CD4-positive, CD25-positive, alpha-beta regulatory T cell (primary cell): Measurements from ENCODE around the gene TFAP2E. TPM values are rescaled to one million over a fixed set of nuclear protein-coding genes. Genes with fewer than 3 reads are reported as not detected.
A peak's percentile ranks its signal among the peaks of the same experiment; 100 is the strongest.

ENCODE experiments used
- ATAC-seq, 2 donors: fragments of 150-1000 bp; cut with Tn5 transposase; one replicate each; pipeline ENCODE4 v1.10.0; 2021; ENCODE audit warnings: low read depth in 2 of 2, moderate number of reproducible peaks in 2 of 2, moderate library complexity in 1 of 2
- DNase-seq, 3 donors: peaks; one replicate each; pipeline versions ENCODE4 v3.0.0 to v3.0.0-alpha.2; 2012 to 2022; ENCODE audit warnings: mixed read lengths in 1 of 3
- H3K27ac ChIP-seq: one replicate; pipeline ENCODE4 v1.7.0; 2013; ENCODE audit warnings: mild to moderate bottlenecking, low read length; ENCODE audit not compliant: insufficient read depth, poor library complexity, severe bottlenecking
- H3K27me3 ChIP-seq: one replicate; pipeline ENCODE4 v1.7.0; 2013; ENCODE audit warnings: low read length; ENCODE audit not compliant: control insufficient read depth, insufficient read depth
- H3K36me3 ChIP-seq: one replicate; pipeline ENCODE4 v1.7.0; 2013; ENCODE audit warnings: mild to moderate bottlenecking, low read length, moderate library complexity; ENCODE audit not compliant: control insufficient read depth, insufficient read depth
- H3K4me1 ChIP-seq: 2 replicates; pipeline ENCODE4 v1.7.0; 2013; ENCODE audit warnings: mild to moderate bottlenecking, low read length; ENCODE audit not compliant: insufficient read depth, control insufficient read depth, poor library complexity, severe bottlenecking
- H3K4me3 ChIP-seq: one replicate; pipeline ENCODE4 v1.7.0; 2013; ENCODE audit warnings: low read depth, mild to moderate bottlenecking, low read length, moderate library complexity
- H3K9me3 ChIP-seq, 2 experiments: 1 replicate in 1 of 2; 2 replicates in 1 of 2; pipeline ENCODE4 v1.7.0; 2013; ENCODE audit warnings: low read length in 2 of 2, mild to moderate bottlenecking in 1 of 2, moderate library complexity in 1 of 2; ENCODE audit not compliant: control insufficient read depth in 2 of 2
- H3K27ac Mint-ChIP-seq, 3 donors: one replicate each; pipeline ENCODE4 v1.8.0; 2020 to 2022; ENCODE audit warnings: mild to moderate bottlenecking in 3 of 3, mixed read lengths in 3 of 3, moderate library complexity in 2 of 3
- H3K27me3 Mint-ChIP-seq: one replicate; pipeline ENCODE4 v1.8.0; 2022; ENCODE audit warnings: mild to moderate bottlenecking, mixed read lengths
- H3K36me3 Mint-ChIP-seq: one replicate; pipeline ENCODE4 v1.8.0; 2020; ENCODE audit warnings: mixed read lengths
- H3K4me1 Mint-ChIP-seq, 4 donors: one replicate each; pipeline ENCODE4 v1.8.0; 2020 to 2022; ENCODE audit warnings: mixed read lengths in 4 of 4, mild to moderate bottlenecking in 1 of 4
- H3K4me3 Mint-ChIP-seq, 4 donors: one replicate each; pipeline ENCODE4 v1.8.0; 2020 to 2022; ENCODE audit warnings: mild to moderate bottlenecking in 4 of 4, mixed read lengths in 4 of 4, moderate library complexity in 3 of 4
- H3K9me3 Mint-ChIP-seq, 7 donors: one replicate each; pipeline ENCODE4 v1.8.0; 2020 to 2022; ENCODE audit warnings: mixed read lengths in 7 of 7, mild to moderate bottlenecking in 3 of 7, moderate library complexity in 2 of 7
- polyA plus RNA-seq, 4 donors: library from polyadenylated mRNA; unstranded; fragments of 300-500 nt; fragmentation: Illumina TruSeq; gene quantifications; one replicate each; pipeline ENCODE4 v1.2.3, GENCODE V29; 2021
- total RNA-seq: library from RNA; stranded (reverse); gene quantifications from one replicate; pipeline ENCODE4 v1.2.3, GENCODE V29; 2022

The TFAP2E gene
- total and polyA plus RNA-seq, 5 donors from 2014 or later: 0.17 to 5.1 (median 0.46) TPM; not detected in 1

GRCh38 chr1:35557611-35558373 is 15.3 kb upstream of the TFAP2E start, which contains the start of gene NCDN:
TSS of gene NCDN (plus strand) at chr1:35557799. CDS start at chr1:35558191, 392 bp downstream.
- H3K27me3 Mint-ChIP-seq: no peaks in the 10 kb centered on the region
- Histone ChIP-seq H3K27me3 (no peaks in the 10 kb centered on the region), H3K27ac (peak within 1 kb of the TSS; percentile 83), H3K36me3 (peaks cover 16% of the 10 kb centered on the region), H3K4me1 (peaks cover 43% of the 10 kb centered on the region), H3K4me3 (peak within 1 kb of the TSS; percentile 85), H3K9me3 (no peaks in the 10 kb centered on the region)
- DNase-seq: peak; percentile 94 to 98 (median 94)
- H3K4me1 Mint-ChIP-seq: peaks cover 31 to 68% (median 47%) of the 10 kb centered on the region in 4 donors
- H3K27ac Mint-ChIP-seq: peak within 1 kb of the TSS; percentile 96 to 97 (median 97)
- peaks cover 5% of the 10 kb centered on the region for H3K36me3 Mint-ChIP-seq
- peaks cover 0 to 1% (median 0%) of the 10 kb centered on the region in 7 donors for H3K9me3 Mint-ChIP-seq
- ATAC-seq: peak; percentile 95 to 96
- peak within 1 kb of the TSS; percentile 97 to 100 (median 98) for H3K4me3 Mint-ChIP-seq

DNA sequence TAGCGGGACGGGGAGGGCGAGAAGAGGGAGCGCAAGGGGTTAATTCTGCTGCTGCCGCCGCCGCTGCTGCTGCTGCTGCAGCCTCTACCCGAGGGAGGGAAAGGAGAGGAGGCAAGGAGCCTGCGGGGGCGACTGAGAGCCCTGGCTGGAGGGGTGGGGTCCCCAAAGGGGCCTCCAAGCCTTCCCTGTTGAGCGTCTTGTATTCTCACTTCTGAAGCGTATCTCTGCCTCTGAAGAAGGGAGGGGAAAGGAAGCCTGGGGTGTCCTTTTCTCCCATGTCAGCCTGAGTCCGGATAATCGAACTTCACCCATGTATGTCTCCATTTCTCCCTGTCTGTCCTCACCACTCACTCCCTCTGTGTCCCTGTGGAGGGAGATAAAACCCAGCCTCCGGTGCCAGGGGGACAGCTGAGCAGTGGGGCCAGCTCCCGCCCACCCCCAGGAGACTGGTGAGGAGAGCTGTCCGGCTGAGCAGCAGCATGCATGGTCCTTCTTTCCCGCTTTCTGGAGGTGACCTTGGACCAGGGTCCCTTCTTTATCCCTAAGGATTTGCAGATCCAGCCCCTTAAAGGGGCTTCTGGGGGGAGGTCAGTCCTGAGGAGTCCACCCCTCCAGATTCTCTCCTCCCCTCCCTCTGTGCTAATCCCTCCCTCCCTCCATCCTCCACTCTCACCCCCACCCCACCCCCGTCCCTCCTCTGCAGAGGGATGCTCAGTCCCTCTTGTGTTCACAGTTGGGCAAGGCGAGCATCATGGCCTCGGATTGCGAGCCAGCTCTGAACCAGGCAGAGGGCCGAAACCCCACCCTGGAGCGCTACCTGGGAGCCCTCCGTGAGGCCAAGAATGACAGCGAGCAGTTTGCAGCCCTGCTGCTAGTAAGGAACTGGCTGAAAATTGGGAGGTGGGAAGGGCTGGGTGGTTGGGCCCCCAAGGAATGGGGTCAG is 14.5 kb upstream of the TFAP2E start:
- H3K4me1 ChIP-seq: peaks cover 42% of the 10 kb centered on the region
- ATAC-seq: no peak
- H3K9me3 Mint-ChIP-seq: peaks cover 0 to 1% (median 0%) of the 10 kb centered on the region in 7 donors
- DNase-seq: peak; percentile 21 to 35 (median 33)
- no peaks in the 10 kb centered on the region for H3K9me3 ChIP-seq
- no peaks in the 10 kb centered on the region for H3K27me3 Mint-ChIP-seq
- H3K4me3 Mint-ChIP-seq: peak overlapping the region; percentile 97 to 100 (median 98)
- H3K27me3 ChIP-seq: no peaks in the 10 kb centered on the region
- H3K4me1 Mint-ChIP-seq: peaks cover 27 to 68% (median 42%) of the 10 kb centered on the region in 4 donors
- peak overlapping the region; percentile 83 for H3K27ac ChIP-seq
- H3K27ac Mint-ChIP-seq: peak overlapping the region; percentile 95 to 97 (median 96)
- H3K36me3 Mint-ChIP-seq: peaks cover 5% of the 10 kb centered on the region
- peaks cover 10% of the 10 kb centered on the region for H3K36me3 ChIP-seq
- peak overlapping the region; percentile 78 for H3K4me3 ChIP-seq

GRCh38 chr1:35559317-35559944 is 13.7 kb upstream of the TFAP2E start:
- H3K27ac ChIP-seq: peak overlapping the region; percentile 83
- ATAC-seq (no peak), DNase-seq (no peak)
- H3K36me3 ChIP-seq: peaks cover 3% of the 10 kb centered on the region
- H3K27me3 ChIP-seq: no peaks in the 10 kb centered on the region
- H3K9me3 Mint-ChIP-seq: peaks cover 0 to 1% (median 0%) of the 10 kb centered on the region in 7 donors
- no peaks in the 10 kb centered on the region for H3K27me3 Mint-ChIP-seq
- peaks cover 38% of the 10 kb centered on the region for H3K4me1 ChIP-seq
- no peak overlapping the region for H3K4me3 ChIP-seq
- H3K4me1 Mint-ChIP-seq: peaks cover 20 to 63% (median 37%) of the 10 kb centered on the region in 4 donors
- peak overlapping the region; percentile 31 to 98 (median 64) for H3K4me3 Mint-ChIP-seq
- peak overlapping the region; percentile 57 to 88 (median 65) for H3K27ac Mint-ChIP-seq
- H3K36me3 Mint-ChIP-seq: peaks cover 7% of the 10 kb centered on the region
- H3K9me3 ChIP-seq: no peaks in the 10 kb centered on the region

GRCh38 chr1:35560256-35561225 is 12.6 kb upstream of the TFAP2E start:
- H3K27me3 Mint-ChIP-seq: no peaks in the 10 kb centered on the region
- H3K27ac ChIP-seq: peak overlapping the region; percentile 17
- no peak for ATAC-seq

DNA sequence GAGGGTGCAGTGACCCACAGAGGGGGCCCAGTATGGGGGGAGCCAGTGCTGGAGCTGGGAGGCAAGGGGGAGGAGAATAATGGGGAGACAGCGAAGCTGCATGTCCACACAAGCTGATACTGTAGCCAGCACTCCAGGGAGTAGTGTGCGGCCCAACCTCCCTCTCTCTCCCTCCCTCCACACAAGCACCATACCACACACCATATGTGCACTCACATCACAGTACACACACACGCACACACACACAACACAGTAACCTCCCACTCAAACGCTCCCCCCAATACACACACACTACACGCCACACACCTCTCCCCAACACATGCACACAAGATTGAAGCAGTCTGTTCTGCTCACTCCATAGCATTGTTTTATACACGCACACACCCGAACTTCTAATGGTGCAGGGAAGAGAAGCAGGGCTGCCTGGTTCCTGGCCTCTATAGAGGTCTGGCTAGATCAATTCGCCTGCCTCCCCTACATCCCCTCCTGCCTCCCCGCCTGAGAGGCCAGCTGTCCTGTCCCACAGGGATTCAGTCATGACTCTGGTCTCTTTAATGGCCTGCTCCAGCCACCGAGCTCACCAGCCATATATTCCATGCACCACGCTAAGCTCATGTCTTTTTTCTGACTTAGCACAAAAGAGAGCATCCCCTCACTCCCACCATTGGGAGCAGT is 11.7 kb upstream of the TFAP2E start:
- peaks cover 3% of the 10 kb centered on the region for H3K36me3 ChIP-seq
- H3K4me3 Mint-ChIP-seq: peak overlapping the region in 2 of 4 donors; percentile 31 to 68
- peaks cover 19% of the 10 kb centered on the region for H3K4me1 ChIP-seq
- peaks cover 12% of the 10 kb centered on the region for H3K36me3 Mint-ChIP-seq
- no peak overlapping the region for H3K27ac ChIP-seq
- no peaks in the 10 kb centered on the region for H3K9me3 ChIP-seq
- H3K27me3 ChIP-seq: no peaks in the 10 kb centered on the region
- peaks cover 3 to 49% (median 25%) of the 10 kb centered on the region in 4 donors for H3K4me1 Mint-ChIP-seq
- H3K4me3 ChIP-seq: no peak overlapping the region
- H3K27me3 Mint-ChIP-seq: no peaks in the 10 kb centered on the region
- DNase-seq (no peak), ATAC-seq (no peak)
- H3K9me3 Mint-ChIP-seq: peaks cover 0 to 1% (median 0%) of the 10 kb centered on the region in 7 donors
- H3K27ac Mint-ChIP-seq: peak overlapping the region in 1 of 3 donors; percentile 73

More at GRCh38 chr1:35560256-35561225, 12.6 kb upstream of the TFAP2E start:
- Histone ChIP-seq H3K4me3 (no peak overlapping the region), H3K9me3 (no peaks in the 10 kb centered on the region), H3K27me3 (no peaks in the 10 kb centered on the region), H3K36me3 (peaks cover 3% of the 10 kb centered on the region), H3K4me1 (peaks cover 28% of the 10 kb centered on the region)
- H3K9me3 Mint-ChIP-seq: peaks cover 0 to 1% (median 0%) of the 10 kb centered on the region in 7 donors
- H3K36me3 Mint-ChIP-seq: peaks cover 12% of the 10 kb centered on the region
- peak overlapping the region in 1 of 3 donors; percentile 88 for H3K27ac Mint-ChIP-seq
- peaks cover 12 to 58% (median 33%) of the 10 kb centered on the region in 4 donors for H3K4me1 Mint-ChIP-seq
- H3K4me3 Mint-ChIP-seq: peak overlapping the region; percentile 31 to 68 (median 54)
- DNase-seq: no peak

DNA sequence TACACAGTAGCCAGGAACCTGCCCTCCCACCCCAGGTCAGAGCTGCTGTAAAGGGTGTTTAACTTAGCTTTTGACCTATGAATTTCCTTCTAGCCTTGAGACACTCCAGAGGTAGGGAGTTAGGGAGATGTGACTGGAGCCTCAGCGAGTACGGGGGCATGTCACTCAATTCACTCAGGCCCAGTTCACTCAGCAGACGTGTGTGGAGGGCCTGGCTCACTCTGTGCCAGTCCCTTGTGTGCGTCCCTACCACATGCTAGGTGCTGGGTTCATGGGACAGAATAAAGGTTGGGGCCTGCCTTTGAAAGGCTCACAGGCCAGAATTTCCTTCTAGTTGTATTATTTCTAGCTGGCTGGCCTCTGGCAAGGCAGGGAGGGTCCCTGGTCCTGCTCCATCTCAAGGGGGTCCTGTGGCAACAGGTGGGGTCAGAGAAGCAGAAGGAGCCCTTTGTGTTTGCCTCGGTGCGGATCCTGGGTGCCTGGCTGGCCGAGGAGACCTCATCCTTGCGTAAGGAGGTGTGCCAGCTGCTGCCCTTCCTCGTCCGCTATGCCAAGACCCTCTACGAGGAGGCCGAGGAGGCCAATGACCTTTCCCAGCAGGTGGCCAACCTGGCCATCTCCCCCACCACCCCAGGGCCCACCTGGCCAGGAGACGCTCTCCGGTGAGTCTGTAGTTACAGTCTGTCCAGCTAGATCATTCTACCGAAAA is 11.0 kb upstream of the TFAP2E start:
- Histone ChIP-seq H3K27ac (no peak overlapping the region), H3K27me3 (no peaks in the 10 kb centered on the region), H3K9me3 (no peaks in the 10 kb centered on the region), H3K4me3 (no peak overlapping the region), H3K36me3 (peaks cover 3% of the 10 kb centered on the region), H3K4me1 (peaks cover 13% of the 10 kb centered on the region)
- DNase-seq: no peak
- no peak for ATAC-seq
- Mint-ChIP-seq H3K36me3 (peaks cover 15% of the 10 kb centered on the region), H3K4me1 (peaks cover 0 to 45% (median 22%) of the 10 kb centered on the region in 4 donors), H3K9me3 (peaks cover 0 to 1% (median 0%) of the 10 kb centered on the region in 7 donors), H3K27me3 (no peaks in the 10 kb centered on the region), H3K27ac (peak overlapping the region in 1 of 3 donors; percentile 73), H3K4me3 (peak overlapping the region in 1 of 4 donors; percentile 58)
